Activated CD4-positive, alpha-beta memory T cell treated with anti-CD3 and anti-CD28 coated beads, Interleukin-2, amount 10 ng/mL, durations not matched to agents 7 days and 5 days (primary cell): ENCODE data around the gene JMY. TPM values are rescaled to one million over a fixed set of nuclear protein-coding genes. Genes with fewer than 3 reads are reported as not detected.
"Not testable (repeated sequence)": the region's sequence is repeated elsewhere in the genome, so short reads cannot be mapped to it uniquely, and the experiment has no call there.

Experiments
- CTCF ChIA-PET: fragments of 350-600 bp; sonication (Branson Sonifier 250); formaldehyde crosslinking; loops from one replicate; lab custom pipeline; 2021; ENCODE audit warnings: antibody characterized with exemption, inconsistent platforms; lab: Charles Lee
- POLR2A ChIA-PET: fragments of 350-600 bp; sonication (Branson Sonifier 250); formaldehyde crosslinking; loops from one replicate; lab custom pipeline; 2021; ENCODE audit warnings: antibody characterized with exemption; lab: Charles Lee
- DNase-seq: peaks from one replicate; pipeline ENCODE4 v3.0.0-alpha.2; 2020
- H3K27ac Mint-ChIP-seq: one replicate; pipeline ENCODE4 v1.8.0; 2021; ENCODE audit warnings: mild to moderate bottlenecking, mixed read lengths
- H3K27me3 Mint-ChIP-seq: one replicate; pipeline ENCODE4 v1.8.0; 2021; ENCODE audit warnings: mixed read lengths
- H3K36me3 Mint-ChIP-seq: one replicate; pipeline ENCODE4 v1.8.0; 2021; ENCODE audit warnings: low read depth, mixed read lengths
- H3K4me1 Mint-ChIP-seq: one replicate; pipeline ENCODE4 v1.8.0; 2021; ENCODE audit warnings: mixed read lengths
- H3K4me3 Mint-ChIP-seq: one replicate; pipeline ENCODE4 v1.8.0; 2021; ENCODE audit warnings: mild to moderate bottlenecking, mixed read lengths
- H3K9me3 Mint-ChIP-seq: one replicate; pipeline ENCODE4 v1.8.0; 2021; ENCODE audit warnings: mixed read lengths
- total RNA-seq, 2 experiments: library from RNA; stranded (reverse); gene quantifications; one replicate each; pipeline ENCODE4 v1.2.3, GENCODE V29; 2021

Gene JMY
- total RNA-seq, 2 experiments from 2014 or later: 8.5 to 9.0 TPM

DNA sequence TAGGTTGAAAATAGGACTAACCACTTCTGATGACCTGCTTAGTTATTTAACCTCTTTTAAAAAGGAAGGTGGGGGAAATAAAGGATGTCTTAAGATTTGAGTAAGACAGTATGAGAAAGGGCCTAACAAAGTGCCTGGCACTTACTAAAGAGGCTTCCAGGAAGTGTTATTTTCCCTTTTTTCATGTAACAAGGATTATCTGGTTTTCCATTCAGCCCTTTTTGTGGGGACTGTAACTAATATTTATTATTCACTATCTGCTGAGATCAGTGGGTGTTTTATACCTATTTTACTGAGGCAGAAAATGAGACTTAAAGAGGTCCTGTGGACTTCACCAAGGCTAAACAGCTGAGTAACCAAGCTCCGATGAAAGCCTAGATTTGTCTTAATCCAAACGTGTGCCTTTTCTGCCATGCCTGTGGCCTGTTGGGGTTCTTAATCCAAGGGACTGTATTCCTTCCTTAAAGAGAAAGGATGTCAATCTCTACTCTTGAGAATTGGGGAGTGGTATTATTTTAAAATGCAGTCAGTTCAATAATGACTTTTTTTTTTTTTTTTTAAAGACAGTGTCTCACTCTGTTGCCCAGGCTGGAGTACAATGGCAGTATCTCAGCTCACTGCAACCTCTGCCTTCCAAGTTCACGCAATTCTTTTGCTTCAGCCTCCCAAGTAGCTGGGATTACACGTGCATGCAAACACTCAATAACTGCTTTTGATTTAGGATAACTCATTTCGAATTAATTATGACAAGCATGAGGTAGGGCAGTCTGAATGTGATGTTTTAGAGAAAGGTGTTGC is 6.5 kb downstream of the JMY start:
- DNase-seq: no peak
- no peaks in the 10 kb centered on the region for H3K27me3 Mint-ChIP-seq
- no peaks in the 10 kb centered on the region for H3K9me3 Mint-ChIP-seq
- ChIA-PET POLR2A (no interaction called here), CTCF (no interaction called here)
- no peak overlapping the region for H3K27ac Mint-ChIP-seq
- H3K36me3 Mint-ChIP-seq: peaks cover 6% of the 10 kb centered on the region
- no peak overlapping the region for H3K4me3 Mint-ChIP-seq
- H3K4me1 Mint-ChIP-seq: peaks cover 42% of the 10 kb centered on the region

DNA sequence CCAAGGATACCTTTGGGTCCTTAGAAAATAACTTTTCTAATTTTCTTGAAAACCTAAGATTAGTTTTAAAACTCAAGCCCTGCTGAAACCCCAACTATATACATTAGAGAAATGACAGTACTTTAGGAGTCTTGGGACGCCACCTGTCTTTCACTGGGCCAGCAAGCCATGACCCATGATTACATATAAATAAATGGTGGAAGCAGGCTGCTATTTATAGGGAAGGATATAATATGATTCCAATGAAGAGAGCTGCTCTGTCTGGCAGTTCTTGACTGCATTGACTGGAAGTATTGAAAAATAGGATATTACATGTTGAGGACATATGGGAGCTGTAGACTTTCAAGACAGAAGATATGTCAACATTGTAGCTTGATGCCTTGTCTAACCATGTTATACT is 7.3 kb downstream of the JMY start:
- peaks cover 36% of the 10 kb centered on the region for H3K4me1 Mint-ChIP-seq
- ChIA-PET CTCF (no interaction called here), POLR2A (no interaction called here)
- peaks cover 3% of the 10 kb centered on the region for H3K36me3 Mint-ChIP-seq
- no peak overlapping the region for H3K4me3 Mint-ChIP-seq
- H3K9me3 Mint-ChIP-seq: no peaks in the 10 kb centered on the region
- no peak overlapping the region for H3K27ac Mint-ChIP-seq
- no peaks in the 10 kb centered on the region for H3K27me3 Mint-ChIP-seq
- DNase-seq: no peak

DNA sequence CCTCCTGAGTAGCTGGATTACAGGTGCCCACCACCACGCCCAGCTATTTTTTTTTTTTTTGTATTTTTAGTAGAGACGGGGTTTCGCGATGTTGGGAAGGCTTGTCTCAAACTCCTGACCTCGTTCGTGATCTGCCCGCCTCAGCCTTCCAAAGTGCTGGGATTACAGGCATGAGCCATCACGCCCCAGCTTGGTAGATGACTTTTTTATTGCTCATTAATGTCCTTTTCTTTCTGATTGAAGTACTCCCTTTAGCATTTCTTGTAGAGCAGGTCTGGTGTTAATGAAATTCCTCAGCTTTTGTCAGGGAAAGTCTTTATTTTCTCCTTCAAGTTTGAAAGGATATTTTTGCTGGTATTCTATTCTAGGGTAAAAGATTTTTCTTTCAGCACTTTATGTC is 18.1 kb downstream of the JMY start:
- DNase-seq, H3K9me3 Mint-ChIP-seq: not testable (repeated sequence)

DNA sequence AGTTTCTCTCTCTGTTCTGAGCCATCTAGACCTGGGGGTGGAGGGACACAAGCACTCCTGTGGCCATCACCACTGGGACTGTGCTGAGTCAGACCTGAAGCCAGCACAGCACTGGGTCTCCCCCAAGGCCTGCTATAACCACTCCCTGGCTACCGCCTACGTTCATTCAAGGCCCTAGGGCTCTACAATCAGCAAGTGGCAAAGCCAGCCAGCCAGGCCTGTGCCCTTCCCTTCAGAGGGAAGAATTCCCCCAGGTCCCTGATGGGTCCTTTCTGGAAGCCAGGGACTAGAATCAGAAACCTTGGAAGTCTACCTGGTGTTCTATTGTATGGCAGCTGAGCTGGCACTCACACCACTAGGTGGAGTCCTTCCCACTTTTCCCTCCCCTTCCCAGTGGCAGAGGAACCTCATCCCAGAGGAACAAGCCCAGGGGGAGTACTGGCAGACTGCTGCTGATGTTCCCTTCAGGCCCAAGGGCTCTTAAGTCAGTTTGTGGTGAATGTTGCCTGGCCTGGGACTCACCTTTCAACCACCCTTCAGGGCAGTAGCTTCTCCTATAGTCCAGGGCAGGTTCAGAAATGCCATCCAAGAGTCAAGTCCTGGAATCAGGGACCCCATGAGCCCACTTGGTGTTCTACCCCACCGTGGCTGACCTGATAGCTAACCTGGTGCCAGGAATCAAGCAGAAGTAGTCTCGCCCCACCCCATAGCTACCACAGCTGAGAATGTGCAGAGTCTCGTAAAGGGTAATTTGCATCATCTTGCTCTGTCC is 20.0 kb downstream of the JMY start:
- Mint-ChIP-seq H3K9me3 (no peaks in the 10 kb centered on the region), H3K27ac (no peak overlapping the region), H3K4me1 (no peaks in the 10 kb centered on the region), H3K27me3 (no peaks in the 10 kb centered on the region), H3K36me3 (peaks cover 4% of the 10 kb centered on the region), H3K4me3 (no peak overlapping the region)
- ChIA-PET CTCF (no interaction called here), POLR2A (interaction anchor here (1.7 kb wide), 1 partner anchor 18 kb away, joined by 5 read pairs; no protein-coding TSS in a partner anchor)
- DNase-seq: no peak

More for the DNA sequence above, 18.1 kb downstream of the JMY start:
- CTCF ChIA-PET, H3K27me3 Mint-ChIP-seq, H3K27ac Mint-ChIP-seq, POLR2A ChIA-PET, H3K4me3 Mint-ChIP-seq, H3K4me1 Mint-ChIP-seq, H3K36me3 Mint-ChIP-seq: not testable (repeated sequence)

DNA sequence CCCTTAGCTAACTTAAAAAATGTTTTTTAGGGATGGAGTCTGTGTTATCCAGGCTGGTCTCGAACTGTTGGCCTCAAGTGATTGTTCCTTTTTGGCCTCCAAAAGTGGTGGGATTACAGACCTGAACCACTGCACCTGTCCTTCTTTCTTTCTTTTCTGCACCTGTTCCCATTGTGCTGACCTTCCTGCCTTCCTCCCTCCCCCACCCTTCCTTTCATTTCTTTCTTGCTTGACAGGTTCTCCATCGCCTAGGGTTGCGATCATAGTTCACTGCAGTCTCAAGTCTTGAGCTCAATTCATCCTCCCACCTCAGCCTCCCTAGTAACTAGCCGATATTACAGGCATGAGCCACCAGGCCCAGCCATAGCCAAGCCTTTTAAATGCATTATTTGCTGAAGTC is 20.6 kb downstream of the JMY start:
- H3K4me1 Mint-ChIP-seq: peaks cover 2% of the 10 kb centered on the region
- no peaks in the 10 kb centered on the region for H3K9me3 Mint-ChIP-seq
- no peaks in the 10 kb centered on the region for H3K27me3 Mint-ChIP-seq
- no peak for DNase-seq
- CTCF ChIA-PET: no interaction called here
- peaks cover 4% of the 10 kb centered on the region for H3K36me3 Mint-ChIP-seq
- no peak overlapping the region for H3K4me3 Mint-ChIP-seq
- POLR2A ChIA-PET: interaction anchor here (1.7 kb wide), 1 partner anchor 19 kb away, joined by 5 read pairs; no protein-coding TSS in a partner anchor
- H3K27ac Mint-ChIP-seq: no peak overlapping the region

DNA sequence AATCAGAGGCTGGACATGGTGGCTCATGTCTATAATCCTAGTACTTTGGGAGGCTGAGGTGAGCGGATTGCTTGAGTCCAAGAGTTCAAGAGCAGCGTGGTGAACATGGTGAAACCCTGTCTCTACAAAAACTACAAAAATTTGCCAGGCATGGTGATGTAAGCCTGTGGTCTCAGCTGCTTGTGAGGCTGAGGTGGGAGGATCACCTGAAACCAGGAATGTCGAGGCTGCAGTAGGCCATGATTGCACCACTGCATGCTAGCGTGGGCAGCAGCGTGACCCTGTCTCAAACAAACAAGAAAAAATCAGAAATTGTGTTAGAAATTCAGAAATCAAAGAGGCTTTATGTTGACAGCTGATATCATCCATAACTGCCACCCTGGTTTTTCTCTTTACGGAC is 21.4 kb downstream of the JMY start:
- ChIA-PET CTCF (no interaction called here), POLR2A (interaction anchor here (1.7 kb wide), 1 partner anchor 20 kb away, joined by 5 read pairs; no protein-coding TSS in a partner anchor)
- Mint-ChIP-seq H3K9me3 (no peaks in the 10 kb centered on the region), H3K36me3 (peaks cover 4% of the 10 kb centered on the region), H3K4me1 (peaks cover 6% of the 10 kb centered on the region), H3K27me3 (no peaks in the 10 kb centered on the region), H3K27ac (no peak overlapping the region), H3K4me3 (no peak overlapping the region)
- no peak for DNase-seq

DNA sequence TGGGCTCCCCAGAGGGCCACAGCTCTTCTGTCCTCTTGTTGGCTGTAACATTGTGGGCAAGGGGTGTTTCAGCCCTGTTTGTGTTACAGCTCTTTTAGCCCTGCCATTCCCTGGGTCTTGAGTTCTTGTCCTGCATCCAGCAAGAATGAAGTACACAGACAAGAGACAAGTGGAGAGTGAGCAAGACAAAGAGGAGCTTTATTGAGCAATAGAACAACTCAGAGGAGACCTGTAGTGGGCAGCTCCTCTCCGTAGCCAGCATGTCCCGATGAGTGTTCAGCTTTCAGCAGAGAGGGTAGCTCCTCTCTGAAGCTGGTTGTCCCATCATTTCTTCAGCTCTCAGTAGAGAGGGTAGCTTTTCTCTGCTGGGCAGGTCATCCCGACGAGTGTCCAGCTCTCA is 22.9 kb downstream of the JMY start:
- Mint-ChIP-seq H3K27ac (no peak overlapping the region), H3K27me3 (no peaks in the 10 kb centered on the region), H3K4me1 (peaks cover 13% of the 10 kb centered on the region), H3K9me3 (no peaks in the 10 kb centered on the region), H3K4me3 (no peak overlapping the region), H3K36me3 (no peaks in the 10 kb centered on the region)
- DNase-seq: no peak
- CTCF ChIA-PET: no interaction called here
- POLR2A ChIA-PET: interaction anchor here (1.3 kb wide), 1 partner anchor 22 kb away, joined by 5 read pairs; no protein-coding TSS in a partner anchor

DNA sequence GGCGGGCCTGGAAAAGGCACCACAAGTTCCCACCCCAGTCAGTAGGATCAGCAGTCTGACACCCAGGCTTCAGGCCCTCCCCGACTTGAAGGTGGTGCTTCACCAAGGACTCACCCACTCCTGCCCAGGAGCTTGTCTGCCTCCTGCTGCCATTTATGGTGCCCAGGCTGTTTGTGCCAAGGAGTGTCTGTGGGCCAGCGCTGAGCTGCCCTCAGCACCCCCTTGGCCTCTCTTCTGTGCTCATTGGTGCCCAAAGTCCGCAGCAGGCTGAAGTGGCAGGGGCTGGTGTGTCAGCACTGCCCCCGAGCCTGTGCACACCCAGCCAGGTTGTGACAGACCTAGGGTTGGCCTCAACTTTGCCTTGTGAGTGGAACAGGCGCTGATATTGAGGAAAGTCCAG is 23.5 kb downstream of the JMY start:
- Mint-ChIP-seq H3K9me3 (no peaks in the 10 kb centered on the region), H3K27ac (no peak overlapping the region), H3K4me1 (peaks cover 13% of the 10 kb centered on the region), H3K4me3 (no peak overlapping the region), H3K27me3 (no peaks in the 10 kb centered on the region), H3K36me3 (no peaks in the 10 kb centered on the region)
- POLR2A ChIA-PET: interaction anchor here (1.3 kb wide), 1 partner anchor 23 kb away, joined by 5 read pairs; no protein-coding TSS in a partner anchor
- DNase-seq: no peak
- CTCF ChIA-PET: no interaction called here

DNA sequence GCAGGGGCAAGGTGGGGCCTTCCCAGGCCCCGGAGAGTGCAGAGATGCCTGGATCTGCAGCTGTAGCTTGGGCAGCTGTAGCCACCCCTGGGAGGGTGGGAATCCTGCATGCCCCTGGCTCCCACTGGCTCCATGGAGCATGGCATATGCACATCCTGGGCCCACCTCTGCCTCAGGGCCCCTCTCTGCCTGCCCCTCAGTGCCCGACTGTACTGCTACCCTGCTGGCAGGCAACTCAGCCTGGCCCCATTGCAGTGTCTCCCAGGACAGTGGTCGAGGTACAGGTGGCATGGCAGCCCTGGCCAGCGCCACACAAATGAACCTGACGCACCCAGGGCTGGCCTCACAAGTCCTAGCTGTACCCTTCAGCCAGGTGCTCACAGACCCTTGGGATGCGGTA is 23.9 kb downstream of the JMY start:
- ChIA-PET CTCF (no interaction called here), POLR2A (no interaction called here)
- no peak overlapping the region for H3K4me3 Mint-ChIP-seq
- no peaks in the 10 kb centered on the region for H3K9me3 Mint-ChIP-seq
- H3K36me3 Mint-ChIP-seq: no peaks in the 10 kb centered on the region
- peaks cover 13% of the 10 kb centered on the region for H3K4me1 Mint-ChIP-seq
- H3K27me3 Mint-ChIP-seq: no peaks in the 10 kb centered on the region
- no peak for DNase-seq
- H3K27ac Mint-ChIP-seq: no peak overlapping the region

DNA sequence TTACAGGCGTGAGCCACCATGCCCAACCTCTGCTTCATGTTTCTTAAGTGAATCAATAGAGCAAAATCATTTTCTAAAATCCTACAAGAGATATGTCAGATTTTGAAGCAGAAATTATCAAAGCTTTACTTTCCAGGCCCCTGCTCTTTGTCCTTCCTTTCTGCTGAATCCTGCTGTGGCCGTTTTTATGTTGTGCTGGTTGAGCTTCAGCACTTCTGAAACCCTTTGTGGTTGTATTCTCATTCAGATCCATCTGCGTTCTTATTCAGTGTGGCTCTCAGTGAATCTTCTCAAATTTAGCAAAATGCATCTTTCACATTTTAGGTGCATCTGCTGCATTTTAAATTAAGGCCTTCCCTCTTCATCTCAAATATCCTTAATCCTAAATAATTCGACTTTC is 26.0 kb downstream of the JMY start:
- no peaks in the 10 kb centered on the region for H3K9me3 Mint-ChIP-seq
- DNase-seq: no peak
- peaks cover 13% of the 10 kb centered on the region for H3K4me1 Mint-ChIP-seq
- no peak overlapping the region for H3K4me3 Mint-ChIP-seq
- CTCF ChIA-PET: no interaction called here
- POLR2A ChIA-PET: no interaction called here
- no peaks in the 10 kb centered on the region for H3K27me3 Mint-ChIP-seq
- no peaks in the 10 kb centered on the region for H3K36me3 Mint-ChIP-seq
- H3K27ac Mint-ChIP-seq: no peak overlapping the region

DNA sequence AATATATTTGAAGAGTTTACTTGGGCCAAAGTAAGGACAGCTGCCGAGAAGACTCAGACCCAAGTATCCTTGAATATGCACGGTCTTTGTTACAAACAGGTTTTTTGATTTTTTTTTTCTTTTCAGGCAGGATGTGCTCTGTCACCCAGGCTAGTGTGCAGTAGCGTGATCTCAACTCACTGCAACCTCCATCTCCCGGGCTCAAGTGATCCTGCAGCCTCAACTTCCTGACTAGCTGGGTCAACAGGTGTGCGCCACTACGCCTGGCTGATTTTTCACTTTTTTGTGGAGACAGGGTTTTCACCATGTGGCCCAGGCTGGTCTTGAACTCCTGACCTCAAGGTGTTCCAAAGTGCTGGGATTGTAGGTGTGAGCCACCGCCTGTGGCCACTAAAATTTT is 27.4 kb downstream of the JMY start:
- Mint-ChIP-seq H3K27me3 (no peaks in the 10 kb centered on the region), H3K36me3 (no peaks in the 10 kb centered on the region), H3K9me3 (no peaks in the 10 kb centered on the region), H3K27ac (no peak overlapping the region), H3K4me1 (peaks cover 13% of the 10 kb centered on the region), H3K4me3 (no peak overlapping the region)
- ChIA-PET CTCF (no interaction called here), POLR2A (no interaction called here)
- no peak for DNase-seq

DNA sequence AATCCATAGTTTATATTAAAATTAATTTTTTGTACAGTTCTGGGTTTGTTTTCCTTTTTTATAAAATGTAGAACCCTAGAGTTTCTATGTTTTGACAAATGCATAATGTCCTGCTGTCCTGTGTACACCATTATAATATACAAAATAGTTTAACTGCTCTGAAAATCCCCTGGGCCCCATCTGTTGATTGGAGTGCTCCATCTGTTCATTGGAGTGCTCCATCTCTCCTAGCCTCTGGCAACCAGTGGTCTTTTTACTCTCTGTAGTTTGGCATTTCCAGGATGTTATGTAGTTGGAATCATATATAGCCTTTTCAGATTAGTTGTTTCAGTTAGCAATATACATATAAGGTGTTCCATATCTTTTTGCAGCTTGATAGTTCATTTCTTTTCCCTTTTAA is 31.2 kb downstream of the JMY start:
- Mint-ChIP-seq H3K27me3 (no peaks in the 10 kb centered on the region), H3K36me3 (no peaks in the 10 kb centered on the region), H3K4me3 (no peak overlapping the region), H3K27ac (no peak overlapping the region), H3K9me3 (no peaks in the 10 kb centered on the region), H3K4me1 (peaks cover 7% of the 10 kb centered on the region)
- CTCF ChIA-PET: no interaction called here
- POLR2A ChIA-PET: no interaction called here
- DNase-seq: no peak

DNA sequence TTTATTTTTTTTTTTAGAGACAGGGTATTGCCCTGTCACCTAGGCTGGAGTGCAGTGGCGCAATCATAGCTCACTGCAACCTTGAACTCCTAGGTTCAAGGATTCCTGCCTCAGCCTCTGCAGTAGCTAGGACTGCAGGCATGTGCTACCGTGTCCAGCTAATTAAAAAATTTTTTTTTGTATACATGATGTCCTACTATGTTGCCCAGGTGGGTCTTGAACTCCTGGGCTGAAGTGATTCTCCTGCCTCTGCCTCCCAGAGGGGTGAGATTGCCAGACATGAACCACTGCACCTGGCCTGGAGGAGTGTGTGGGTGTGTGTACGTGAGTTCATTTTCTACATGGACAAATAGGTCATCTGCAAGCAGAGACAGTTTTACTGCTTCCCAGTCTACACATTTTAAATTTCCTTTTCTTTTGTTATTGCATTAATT is 33.8 kb downstream of the JMY start:
- Mint-ChIP-seq H3K27ac (no peak overlapping the region), H3K27me3 (no peaks in the 10 kb centered on the region), H3K4me3 (no peak overlapping the region), H3K9me3 (no peaks in the 10 kb centered on the region), H3K36me3 (no peaks in the 10 kb centered on the region), H3K4me1 (no peaks in the 10 kb centered on the region)
- POLR2A ChIA-PET: no interaction called here
- no peak for DNase-seq
- CTCF ChIA-PET: no interaction called here
